GM12875 (cell line): Measurements from ENCODE around the gene HNRNPLL.
A peak's percentile ranks its signal among the peaks of the same experiment; 100 is the strongest.
"Not testable (repeated sequence)": the region's sequence is repeated elsewhere in the genome, so short reads cannot be mapped to it uniquely, and the experiment has no call there.

Experiments
- H3K4me3 ChIP-seq: one replicate; pipeline ENCODE4 v1.5.1; 2011; ENCODE audit warnings: low read depth, low read length, control low read depth
- CTCF ChIP-seq: IDR thresholded peaks from 2 replicates; pipeline ENCODE4 v1.5.1; 2011; ENCODE audit warnings: low read depth, mild to moderate bottlenecking, control low read depth, inconsistent platforms, low read length, moderate library complexity, borderline replicate concordance; ENCODE audit not compliant: insufficient read depth

Gene HNRNPLL

GRCh38 chr2:38546064-38546463 lies 56.7 kb downstream of the HNRNPLL start:
- TF ChIP-seq CTCF, result no peak
- no peak overlapping the region for H3K4me3 ChIP-seq

- H3K4me3 ChIP-seq, result not testable (repeated sequence)
Measured at GRCh38 chr2:38542248-38542631, 60.5 kb downstream of the HNRNPLL start.

- H3K4me3 ChIP-seq, result no peak overlapping the region
- no peak for TF ChIP-seq CTCF
Measured at GRCh38 chr2:38540580-38541286, 62.0 kb downstream of the HNRNPLL start.

GRCh38 chr2:38539086-38539485 lies 63.6 kb downstream of the HNRNPLL start:
- 0 out of 2 replicates have a peak, but pooled peaks have one; percentile 18 for TF ChIP-seq CTCF
- no peak overlapping the region for H3K4me3 ChIP-seq

- no peak overlapping the region for H3K4me3 ChIP-seq
- no peak for TF ChIP-seq CTCF
Measured at GRCh38 chr2:38537937-38538525, 64.7 kb downstream of the HNRNPLL start.

- H3K4me3 ChIP-seq, result not testable (repeated sequence)
Measured at GRCh38 chr2:38537296-38537695, 65.4 kb downstream of the HNRNPLL start.

- H3K4me3 ChIP-seq, result peak overlapping the region; percentile 45
- peak; percentile 94 for TF ChIP-seq CTCF
Measured at GRCh38 chr2:38535744-38536506, 66.8 kb downstream of the HNRNPLL start.

- no peak overlapping the region for H3K4me3 ChIP-seq
- no peak for TF ChIP-seq CTCF
Measured at GRCh38 chr2:38535404-38535743, 67.4 kb downstream of the HNRNPLL start.
